Kidney capillary endothelial cell (primary cell): Measurements from ENCODE around the gene DTX4.
"Not testable (repeated sequence)": the region's sequence is repeated elsewhere in the genome, so short reads cannot be mapped to it uniquely, and the experiment has no call there.

Experiments
- DNase-seq: peaks from one replicate; pipeline ENCODE4 v3.0.0-alpha.2; 2018; ENCODE audit warnings: low spot score

The DTX4 gene

DNA sequence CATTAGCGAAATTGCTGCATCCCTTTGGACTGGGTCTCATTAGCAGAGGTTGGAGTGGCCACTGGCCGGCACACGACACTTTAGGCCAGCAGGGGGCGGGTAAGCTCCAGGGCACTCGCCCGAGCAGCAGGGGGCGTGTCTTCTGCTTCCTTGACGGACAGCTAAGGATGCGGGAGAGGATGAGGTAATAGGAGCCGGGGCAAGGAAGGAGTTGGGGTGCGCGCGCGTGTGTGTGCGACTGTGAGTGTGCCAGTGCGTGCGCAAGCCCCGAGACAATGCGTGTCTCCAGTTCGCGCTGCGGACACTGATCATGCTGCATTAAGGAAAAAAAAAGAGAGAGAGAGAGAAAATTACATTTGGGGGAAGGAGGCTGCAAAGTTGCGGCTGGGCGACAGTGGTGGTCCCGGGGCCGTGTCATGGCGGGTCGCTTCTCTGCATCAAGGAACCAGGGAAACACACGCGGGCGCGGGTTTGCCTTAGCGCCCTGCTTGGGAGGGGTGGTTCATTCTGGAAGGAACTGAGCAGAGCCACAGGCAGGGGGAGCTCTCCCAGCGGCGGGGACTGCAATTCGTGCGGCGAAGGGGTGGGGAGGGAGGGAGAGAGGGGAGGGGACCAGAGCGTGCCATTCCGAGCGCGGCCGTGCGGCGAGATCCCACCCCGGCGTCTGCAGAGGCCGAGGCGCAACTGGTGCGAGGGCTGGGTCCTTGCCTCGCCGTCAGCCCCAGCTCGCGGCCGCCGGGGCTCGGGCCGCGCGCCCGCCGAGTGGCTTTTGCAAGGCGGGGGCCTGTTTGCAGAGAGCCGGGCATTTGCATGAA is at the start of gene DTX4:
Gene DTX4, plus strand, starts transcription at position 625 of the 815 bp plus-strand sequence. CDS start 464 bp downstream, outside the sequence.
- DNase-seq = peak; percentile 78

- DNase-seq = peak; percentile 77
Observed at GRCh38 chr11:59135648-59136461, 36.1 kb upstream of the DTX4 start.

GRCh38 chr11:59136551-59136950 is 35.4 kb upstream of the DTX4 start:
- DNase-seq = not testable (repeated sequence)

DNA sequence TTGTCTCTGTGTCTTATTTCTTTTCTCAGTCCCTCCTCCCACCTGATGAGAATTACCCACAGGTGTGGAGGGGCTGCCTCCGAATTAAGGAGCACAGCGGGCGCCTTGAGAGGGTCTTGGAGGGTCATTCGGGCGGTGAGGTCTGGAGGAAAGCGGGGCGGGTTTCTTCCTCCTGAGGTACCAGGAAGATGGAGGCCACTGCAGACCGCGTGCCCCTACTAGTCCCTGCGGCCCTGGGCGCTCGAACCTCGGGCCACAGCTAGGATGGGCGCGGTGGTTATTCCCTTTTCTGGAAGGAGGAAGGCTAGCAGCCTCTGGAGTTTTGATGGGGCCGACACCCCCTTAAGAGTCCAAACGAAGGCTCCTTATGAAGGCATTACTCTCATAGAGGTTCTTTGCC is 34.7 kb upstream of the DTX4 start:
- no peak for DNase-seq

DNA sequence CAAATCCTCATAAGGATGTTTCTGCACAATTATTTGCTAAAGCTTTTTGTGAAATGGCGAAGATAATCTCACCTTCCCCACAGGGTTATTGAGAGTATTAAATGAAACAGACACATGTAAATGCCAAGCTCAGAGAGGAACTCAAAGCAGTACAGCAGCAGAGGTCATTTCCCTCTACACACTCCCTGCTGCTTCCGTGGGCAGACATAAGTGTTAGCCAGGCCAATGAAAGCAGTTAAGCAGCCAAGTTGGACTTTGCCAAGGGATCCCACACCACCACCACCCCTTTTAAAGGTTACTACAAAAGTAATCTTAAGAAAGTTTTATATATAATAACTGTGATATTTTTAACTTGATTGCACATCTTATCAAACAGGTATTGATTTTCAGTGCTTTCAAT is 33.3 kb upstream of the DTX4 start:
- no peak for DNase-seq

DNA sequence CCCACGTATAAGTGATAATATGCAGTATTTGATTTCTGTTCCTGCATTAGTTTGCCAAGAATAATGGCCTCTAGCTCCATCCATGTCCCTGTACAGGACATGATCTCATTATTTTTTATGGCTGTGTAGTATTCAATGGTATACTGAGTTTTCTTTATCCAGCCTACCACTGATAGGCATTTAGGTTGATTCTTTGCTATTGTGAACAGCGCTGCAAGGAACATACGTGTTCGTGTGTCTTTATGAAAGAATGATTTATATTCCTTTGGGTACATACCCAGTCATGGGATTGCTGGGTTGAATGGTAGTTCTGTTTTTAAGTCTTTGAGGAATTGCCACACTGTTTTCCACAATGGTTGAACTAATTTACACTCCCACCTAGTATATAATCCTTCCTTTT is 30.7 kb upstream of the DTX4 start:
- DNase-seq = no peak

DNA sequence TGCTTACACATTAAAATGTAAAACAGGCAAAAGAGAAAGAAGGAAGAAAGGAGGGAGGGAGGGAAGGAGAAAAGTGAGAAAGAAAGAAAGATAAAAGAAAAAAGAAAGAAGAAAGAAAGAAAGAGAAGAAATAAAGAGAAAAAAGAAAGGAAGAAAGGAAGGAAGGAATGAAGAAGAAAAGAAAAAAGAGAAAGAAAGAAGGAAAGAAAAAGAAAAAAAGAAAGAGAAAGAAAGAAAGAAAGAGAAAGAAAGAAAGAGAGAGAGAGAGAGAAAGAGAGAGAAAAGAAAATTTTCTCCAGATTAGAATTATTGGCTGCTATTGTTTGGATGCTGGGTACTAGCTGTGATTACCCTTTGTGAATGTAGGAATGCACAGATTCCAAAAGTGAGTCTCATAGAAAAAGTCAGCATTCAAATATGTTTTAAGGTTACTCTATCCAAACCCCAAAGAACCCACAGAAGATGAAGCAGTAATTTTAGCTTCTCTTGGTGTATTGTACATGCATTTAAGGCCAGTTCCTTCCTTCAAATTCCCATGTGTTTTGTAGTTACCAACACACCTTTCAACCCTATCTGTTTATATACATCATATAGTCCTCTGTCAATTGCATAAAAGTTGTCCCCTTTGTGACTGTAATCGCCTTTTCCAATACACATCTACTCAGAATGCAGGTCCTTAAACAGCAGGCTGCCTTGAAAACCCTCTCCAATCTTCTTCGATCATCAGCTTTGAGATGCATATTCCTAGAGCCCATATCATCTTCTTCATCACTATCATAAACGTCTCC is 30.1 kb upstream of the DTX4 start:
- no peak for DNase-seq

- peak; percentile 81 for DNase-seq
Observed at GRCh38 chr11:59142530-59143507, 29.1 kb upstream of the DTX4 start, which contains the start of gene FAM111A. TSS of gene FAM111A (plus strand) at chr11:59142856. CDS start at chr11:59148873, 6,017 bp downstream.

DNA sequence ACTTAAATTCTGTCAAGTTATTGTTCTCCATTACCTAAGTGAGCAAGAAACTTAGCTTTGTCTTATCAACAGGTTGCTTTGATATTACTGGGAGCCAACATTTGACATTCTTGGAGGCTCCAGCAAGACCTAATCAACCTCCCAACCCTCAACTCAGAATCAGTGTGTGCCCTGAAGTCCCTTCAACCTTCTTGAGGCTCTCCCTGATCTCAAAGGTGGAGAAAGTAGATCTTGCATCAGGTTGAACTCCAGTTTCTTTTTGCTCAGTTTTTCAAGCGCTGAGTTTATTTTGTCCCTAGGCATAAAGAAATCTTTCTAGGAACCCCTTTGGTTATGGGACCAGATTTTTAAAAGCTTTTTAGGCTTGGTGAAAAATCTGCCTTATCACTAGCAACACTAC is 27.8 kb upstream of the DTX4 start:
- peak; percentile 18 for DNase-seq

DNA sequence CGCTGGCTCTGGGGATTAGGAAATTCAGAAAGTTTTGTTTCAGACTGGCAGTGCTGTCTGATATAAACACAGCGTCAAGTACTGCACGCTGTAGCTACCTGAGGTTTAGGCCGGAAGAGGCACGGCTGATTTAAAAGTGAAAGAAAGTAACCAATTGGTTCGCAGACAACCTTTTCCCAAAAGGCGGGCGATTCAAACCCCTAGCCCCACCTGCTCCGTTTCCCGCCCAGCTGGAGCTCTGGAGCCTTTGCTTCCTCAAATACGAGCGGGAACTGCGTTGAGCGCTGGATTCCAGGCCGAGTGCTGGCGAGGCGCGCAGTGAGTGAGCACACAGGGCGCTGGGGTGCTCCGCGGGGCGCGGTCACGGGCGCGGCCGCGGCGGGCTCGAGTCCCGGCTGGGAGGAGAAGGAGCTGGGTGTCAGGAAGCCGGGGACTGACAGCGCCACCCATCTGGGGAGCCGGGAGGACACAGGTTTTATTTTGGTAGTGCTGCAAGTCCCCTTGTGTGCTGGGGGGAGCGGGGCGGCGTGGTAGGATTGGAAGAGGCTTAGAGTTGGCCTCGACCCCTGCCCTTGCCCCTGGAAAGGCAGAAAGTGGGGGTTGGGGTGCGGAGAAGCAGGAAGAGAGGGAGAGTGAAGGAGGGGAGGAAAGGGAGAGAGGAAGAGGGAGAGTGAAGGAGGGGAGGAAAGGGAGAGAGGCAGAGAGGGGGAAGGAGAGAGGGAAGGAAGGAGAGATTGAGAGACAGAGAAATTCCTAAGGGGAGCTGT is 27.2 kb upstream of the DTX4 start:
- peak; percentile 75 for DNase-seq

- no peak for DNase-seq
Observed at GRCh38 chr11:59145534-59145933, 26.4 kb upstream of the DTX4 start.

DNA sequence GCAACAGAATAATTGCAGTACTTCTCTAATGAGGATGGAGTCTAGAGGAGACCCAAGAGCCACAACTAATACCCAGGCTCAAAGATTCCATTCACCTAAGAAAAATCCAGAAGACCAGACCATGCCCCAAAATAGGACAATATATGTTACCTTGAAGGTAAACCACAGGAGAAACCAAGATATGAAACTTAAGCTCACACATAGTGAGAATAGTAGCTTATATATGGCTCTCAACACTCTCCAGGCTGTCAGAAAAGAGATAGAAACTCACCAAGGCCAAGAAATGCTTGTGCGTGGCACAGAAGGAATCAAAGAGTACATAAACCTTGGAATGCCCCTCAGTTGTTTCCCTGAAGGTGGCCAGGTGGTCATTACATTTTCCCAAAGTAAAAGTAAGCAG is 20.2 kb upstream of the DTX4 start:
- no peak for DNase-seq

DNA sequence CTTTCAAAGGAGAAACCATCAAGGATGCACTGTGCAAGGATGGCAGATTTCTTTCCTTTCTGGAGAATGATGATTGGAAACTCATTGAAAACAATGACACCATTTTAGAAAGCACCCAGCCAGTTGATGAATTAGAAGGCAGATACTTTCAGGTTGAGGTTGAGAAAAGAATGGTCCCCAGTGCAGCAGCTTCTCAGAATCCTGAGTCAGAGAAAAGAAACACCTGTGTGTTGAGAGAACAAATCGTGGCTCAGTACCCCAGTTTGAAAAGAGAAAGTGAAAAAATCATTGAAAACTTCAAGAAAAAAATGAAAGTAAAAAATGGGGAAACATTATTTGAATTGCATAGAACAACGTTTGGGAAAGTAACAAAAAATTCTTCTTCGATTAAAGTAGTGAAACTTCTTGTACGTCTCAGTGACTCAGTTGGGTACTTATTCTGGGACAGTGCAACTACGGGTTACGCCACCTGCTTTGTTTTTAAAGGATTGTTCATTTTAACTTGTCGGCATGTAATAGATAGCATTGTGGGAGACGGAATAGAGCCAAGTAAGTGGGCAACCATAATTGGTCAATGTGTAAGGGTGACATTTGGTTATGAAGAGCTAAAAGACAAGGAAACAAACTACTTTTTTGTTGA is 19.5 kb upstream of the DTX4 start:
- DNase-seq = no peak

GRCh38 chr11:59154610-59155009 is 17.3 kb upstream of the DTX4 start:
- DNase-seq = no peak

DNA sequence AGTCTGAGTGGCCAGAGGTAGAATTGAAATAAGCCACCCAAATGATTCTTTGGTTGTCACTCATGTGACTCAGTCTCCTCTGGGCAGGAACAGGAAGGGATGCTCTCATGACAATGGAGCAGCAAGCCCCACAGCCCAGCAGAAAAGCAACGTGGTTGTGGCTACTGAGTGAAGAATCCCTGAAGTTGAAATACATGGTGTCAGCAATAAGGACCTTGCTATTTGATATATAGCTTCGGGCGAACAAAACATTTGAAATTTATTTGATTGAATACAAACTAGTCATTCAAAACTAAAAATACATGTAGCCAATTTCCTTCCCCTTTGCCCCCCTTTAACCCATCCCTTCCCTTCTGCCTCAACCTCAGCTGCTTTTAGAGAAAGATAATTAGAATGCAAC is 14.5 kb upstream of the DTX4 start:
- no peak for DNase-seq

GRCh38 chr11:59158206-59159068 is 13.5 kb upstream of the DTX4 start:
- peak; percentile 74 for DNase-seq

DNA sequence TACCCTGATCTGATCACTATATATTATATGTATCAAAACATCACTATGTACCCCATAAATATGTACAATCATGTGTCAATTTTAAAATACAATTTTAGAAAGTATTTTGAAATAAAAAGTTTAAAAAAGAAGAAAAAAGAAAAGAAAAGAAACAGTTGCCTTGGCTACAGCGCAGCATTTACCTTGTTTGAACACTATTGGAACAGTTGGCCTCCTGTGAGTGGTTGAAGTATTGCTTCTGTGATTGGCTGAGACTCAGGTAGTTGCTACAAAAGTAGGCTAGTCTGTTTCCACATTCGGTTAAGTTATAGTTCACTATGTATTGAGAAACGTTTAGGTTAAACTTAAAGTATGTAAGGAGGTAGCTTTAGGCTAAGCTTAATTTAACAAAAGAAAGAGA is 7.9 kb upstream of the DTX4 start:
- no peak for DNase-seq

DNA sequence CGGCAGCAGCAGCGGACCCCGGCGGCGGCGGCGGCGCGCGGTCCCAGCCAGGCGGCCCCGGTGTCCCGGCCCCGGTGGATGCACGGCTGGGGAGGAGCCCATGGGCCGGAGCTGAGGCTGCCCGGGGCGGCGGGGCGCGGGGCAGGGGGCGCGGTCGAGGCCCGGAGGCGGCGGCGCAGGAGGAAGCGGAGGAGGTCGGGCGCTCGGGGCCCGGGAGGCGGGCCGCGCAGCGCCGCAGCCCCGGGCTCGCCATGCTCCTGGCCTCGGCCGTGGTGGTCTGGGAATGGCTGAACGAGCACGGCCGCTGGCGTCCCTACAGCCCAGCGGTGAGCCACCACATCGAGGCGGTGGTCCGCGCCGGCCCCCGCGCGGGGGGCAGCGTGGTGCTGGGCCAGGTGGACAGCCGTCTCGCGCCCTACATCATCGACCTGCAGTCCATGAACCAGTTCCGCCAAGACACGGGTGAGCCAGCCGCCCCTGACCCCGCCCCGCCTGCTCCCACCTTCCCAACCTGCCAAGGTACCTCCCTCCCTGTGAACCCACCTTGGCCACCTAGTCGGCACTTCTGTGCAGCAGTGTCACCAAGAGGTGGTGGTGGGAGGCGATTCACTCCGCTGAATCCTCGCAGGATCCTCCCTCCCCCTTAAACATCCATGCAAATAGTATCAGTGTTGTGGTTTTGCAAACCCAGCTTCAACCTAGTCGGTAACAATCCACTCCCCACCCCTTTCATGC is 580 bp downstream of the DTX4 start:
- DNase-seq = no peak
